ENCODE results near the gene PHF19.

PHF19 gene

DNA sequence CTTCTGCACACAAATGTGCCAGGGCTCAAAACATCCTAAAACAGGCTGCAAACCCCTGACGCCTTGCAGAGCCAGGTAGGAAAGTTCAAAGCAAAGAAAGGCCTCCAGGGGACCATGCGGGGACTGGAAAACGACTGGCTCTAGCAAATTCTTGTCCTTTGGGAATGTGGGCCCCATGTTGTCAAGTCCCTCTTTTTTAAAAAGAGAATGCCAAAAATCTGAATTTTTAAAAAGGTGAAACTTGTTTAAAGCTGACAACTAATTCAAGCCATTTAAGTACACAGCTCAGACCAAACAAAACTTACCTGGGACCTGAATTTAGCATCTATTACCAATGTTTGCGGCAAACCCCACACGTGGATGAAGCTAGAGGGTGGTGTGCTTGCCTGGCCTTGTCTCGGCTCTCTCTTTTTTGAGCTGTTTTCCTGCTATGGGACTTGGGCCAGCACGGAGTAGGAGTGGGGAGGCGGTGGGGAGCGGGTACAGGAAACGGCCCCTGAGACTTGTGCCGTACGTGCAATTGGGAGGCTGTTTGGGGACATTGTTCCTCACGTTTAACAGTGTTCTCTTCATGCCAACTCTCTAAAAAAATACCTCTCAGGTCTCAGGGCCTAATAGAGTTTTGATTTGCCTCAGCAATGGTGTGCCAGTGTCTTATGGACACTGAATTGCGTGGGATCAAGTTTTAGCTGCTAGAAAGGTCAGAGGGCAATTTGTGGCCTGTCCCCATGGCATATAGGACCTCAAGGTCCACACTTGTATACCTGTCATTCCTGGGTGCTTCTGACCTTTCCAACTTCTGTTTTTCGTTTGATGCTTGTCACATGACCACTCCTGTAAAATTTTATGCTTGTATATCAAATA lies 15.1 kb upstream of the PHF19 start:
- DNase-seq (ENCODE audit: low spot score): no peak

DNA sequence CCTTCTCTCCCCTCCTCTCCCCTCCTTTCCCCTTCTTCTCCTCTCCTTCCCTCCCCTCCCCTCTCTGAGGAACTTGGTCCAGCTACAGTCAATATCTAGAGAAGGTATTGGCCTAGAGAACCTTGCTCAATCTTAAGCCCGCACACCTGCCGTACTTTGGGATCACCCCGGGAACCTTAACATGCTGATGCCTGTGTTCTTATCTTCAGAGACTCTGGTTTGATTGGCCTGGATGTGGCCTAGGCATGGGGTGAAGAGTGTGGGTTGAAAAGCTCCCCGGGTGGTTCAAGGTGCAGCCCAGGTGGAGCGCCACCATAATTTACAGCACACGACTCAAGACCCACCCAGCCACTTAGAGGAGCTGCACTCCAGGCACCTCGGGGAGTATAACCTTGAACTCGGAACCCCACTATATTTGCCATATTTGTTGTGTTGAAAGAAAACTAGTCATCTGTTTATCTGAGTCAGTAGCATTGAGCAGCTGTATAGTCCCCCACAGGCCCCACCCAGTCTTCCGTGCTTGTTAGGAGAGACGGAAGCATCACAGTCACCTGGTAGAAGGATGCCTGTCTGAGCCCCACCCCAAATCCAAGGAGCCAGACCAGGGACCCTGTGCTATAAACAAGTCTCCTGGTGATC lies 14.4 kb upstream of the PHF19 start:
- DNase-seq (ENCODE audit: low spot score): no peak

DNA sequence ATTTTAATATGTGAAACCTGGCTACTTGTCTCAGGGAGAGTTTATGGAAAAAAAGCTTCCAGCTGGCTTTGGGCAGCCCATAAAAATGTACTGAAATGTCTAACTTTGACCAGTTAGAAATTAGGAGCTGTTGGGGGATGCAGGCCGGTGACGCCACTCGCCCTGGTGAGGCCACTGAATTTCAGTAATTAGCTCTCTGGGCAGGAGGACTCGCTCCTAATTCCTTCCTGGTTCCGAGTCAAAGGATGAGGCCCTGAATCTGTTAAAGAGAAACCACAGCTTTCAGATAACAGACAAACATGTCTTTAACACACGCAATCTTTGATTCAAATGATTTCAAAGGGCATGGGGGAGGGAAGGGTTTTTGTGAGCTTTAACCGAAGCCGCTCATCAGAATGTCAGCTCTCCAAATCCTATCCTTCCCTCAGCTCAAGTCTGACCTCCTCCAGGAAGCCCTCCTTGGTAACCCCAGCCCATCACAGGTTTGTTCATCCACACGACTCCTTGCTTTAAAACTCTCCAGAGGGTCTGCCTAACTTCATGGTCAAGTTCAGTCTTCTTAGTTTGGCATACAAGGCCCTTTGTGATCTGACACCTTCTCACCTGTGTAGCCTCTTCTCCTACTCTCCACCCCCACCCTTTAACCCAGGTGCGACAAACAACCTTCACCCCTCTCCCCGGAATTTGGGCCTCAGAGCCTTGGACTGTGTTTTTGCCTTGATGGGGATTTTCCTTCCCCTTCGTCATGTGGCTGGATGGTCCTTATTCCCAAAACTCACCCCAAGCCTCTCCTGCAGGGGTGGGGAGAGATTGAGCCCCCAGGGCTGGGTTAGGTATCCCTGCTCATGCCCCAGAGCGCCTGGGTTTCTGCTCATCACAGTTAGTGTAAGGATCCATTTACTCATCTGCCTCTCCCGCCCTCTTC lies 13.6 kb upstream of the PHF19 start:
- no peak for DNase-seq (ENCODE audit: low spot score)

DNA sequence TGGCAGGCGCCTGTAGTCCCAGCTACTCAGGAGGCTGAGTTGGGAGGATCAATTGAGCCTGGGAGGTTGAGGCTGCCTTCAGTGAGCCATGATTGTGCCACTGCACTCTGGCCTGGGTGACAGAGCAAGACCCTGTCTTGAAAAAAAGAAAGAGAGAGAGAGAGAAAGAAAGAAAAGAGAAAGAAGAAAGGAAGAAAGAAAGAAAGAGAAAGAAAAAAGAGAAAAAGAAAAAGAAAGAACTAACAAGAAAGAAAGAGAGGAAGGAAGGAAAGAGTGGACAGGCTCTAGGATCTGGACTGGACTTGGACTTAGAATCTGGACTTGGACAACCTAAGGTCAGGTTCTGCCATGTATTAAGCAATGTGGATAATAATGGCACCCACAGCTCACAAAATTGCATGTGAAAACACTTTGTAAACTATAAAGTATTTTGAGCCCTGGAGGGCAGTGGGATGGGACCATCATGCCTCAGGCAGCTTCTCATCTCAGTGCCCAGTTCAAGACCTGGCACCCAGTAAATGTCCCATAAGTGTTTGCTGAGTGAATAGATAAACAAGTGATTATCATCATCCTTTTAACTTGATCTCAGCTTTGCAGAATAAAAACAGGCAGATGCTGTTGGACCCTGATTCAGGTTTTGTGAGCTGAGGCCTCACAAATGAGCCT lies 12.8 kb upstream of the PHF19 start:
- no peak for DNase-seq (ENCODE audit: low spot score)

DNA sequence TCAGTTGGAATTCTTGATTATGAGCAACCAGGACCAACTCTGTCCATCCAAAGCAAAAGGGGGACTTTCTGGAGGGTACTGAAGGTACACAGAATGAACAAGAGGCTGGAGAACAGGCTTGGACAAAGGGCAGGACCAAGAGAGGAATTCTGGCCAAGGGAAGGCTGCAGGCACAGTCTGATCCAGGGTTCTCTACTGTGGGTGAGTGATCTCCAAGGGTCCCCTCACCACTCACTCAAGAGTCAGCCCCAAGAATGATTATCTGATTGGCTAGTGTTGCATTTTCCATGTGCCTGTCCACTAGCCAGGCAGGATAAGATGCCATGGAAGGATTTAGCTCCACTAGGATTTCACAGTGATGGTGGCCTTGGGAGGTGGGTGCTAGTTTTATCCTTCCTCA lies 11.6 kb upstream of the PHF19 start:
- no peak for DNase-seq (ENCODE audit: low spot score)

DNA sequence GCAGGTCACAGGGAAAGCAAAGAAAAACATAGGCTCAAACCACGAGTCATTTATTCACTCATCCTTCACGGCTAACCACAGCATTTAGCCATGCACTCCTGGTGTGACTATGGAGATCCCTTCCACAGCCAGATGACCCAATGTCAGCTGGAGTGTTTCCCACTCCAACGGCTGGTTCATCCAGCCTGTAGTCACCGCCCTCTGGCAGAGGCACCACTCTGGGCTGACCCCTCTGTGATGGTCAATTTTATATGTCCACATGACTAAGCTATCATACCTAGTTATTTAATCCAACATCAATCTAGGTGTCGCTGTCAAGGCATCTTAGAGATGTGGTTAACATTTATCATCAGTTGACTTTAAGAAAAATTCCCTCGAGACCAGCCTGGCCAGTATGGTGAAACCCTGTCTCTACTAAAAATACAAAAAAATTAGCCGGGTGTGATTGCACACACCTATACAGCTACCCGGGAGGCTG lies 9.5 kb upstream of the PHF19 start:
- DNase-seq (ENCODE audit: low spot score): no peak

DNA sequence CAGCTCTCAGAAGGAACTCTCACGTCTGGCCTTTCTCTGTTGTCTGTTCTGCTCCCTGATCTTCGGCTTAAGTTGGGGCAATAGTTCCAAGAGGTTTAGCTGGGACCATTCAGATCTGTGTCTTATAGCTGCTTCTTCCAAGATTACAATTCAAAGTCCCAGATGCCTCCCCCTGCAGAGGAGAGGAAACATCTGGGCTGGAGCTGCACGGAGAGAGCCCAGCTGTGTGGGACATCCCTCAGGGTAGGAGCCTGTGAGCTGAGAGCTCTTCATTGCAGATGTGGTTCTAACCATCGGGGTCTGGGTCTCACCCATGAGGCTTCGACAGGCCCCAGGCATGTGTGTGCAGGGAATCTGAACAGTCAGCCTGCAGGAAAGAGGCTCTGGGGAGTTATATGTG lies 9.0 kb upstream of the PHF19 start:
- DNase-seq (ENCODE audit: low spot score): no peak

DNA sequence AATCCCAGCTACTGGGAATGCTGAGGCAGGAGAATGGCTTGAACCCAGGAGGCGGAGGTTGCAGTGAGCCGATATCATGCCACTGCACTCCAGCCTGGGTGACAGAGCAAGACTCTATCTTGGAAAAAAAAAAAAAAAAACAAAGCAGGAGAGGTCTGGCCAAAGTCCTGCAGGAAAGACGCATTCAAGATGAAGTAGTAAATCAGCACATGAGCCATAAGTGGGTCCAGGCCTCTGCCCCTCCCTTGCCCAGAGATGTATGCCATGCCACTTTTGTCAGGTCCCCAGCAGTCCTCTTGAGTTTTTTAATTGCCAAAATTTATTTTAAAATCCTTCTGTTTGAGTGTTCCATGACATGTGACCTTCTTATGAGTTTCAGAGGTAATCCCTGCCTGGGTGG lies 8.5 kb upstream of the PHF19 start:
- DNase-seq (ENCODE audit: low spot score): no peak

DNA sequence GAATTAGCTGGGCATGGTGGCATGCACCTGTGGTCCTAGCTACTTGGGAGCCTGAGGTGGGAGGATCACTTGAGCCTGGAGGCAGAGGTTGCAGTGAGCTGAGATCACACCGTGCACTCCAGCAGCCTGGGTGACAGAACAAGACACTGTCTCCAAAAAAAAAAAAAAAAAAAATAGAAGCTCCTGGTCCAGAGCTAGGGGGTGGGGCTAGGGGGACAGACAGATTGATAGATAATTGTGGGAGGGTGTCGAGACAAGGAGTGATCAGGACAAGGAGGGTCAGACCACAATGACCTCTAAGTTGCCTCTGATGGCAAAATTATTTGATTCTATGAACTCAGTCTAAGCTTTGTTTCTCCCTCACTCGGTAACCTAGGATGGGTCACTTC lies 6.6 kb upstream of the PHF19 start:
- DNase-seq (ENCODE audit: low spot score): no peak

DNA sequence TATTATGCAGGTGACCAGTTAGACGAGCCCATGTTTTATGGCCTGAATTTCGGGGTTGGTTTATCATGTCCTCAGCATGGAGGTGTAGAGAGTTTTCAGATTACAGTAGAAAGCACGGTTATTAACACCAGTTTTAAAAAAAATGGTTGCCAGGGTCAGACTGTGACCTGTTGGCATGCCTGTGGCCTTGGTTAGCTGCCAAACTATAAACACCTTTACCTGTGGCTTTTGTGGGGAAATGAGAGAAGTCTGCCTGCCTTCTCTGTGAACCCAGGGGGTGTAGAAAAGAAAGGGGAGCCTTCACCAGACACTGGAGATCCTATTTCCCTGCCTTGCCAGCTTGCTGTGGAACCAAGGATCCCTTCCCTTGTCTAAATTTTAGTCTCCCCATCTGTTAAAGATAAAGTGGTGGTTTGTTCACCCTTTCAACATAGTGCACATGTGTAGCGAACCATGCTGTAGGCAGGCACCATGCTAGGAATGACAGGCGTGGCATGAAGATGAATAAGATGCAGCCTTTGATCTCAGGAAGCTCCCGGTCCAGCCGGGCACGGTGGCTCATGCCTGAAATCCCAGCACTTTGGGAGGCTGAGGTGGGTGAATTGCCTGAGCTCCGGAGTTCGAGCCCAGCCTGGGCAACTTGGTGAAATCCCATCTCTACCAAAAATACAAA lies 6.1 kb upstream of the PHF19 start:
- no peak for DNase-seq (ENCODE audit: low spot score)

DNA sequence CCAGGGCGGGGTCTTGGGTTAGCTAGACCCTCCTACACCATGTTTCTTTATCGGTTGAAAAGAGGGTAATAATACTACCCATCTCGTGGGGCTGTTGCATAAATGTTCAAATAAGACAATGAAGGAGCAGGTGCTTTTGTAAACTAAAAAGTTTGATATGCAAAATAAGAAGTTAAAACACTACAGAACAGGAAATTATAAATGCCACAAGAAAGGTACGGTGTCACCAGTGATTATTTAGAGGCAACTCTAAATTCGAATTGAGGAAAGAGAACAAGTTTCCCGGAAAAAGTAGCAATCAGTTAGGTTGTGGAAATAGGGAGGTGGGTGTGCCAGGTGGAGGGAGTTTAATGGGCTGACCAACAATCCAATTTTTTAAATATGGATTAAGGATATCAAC lies 2.5 kb upstream of the PHF19 start:
- no peak for DNase-seq (ENCODE audit: low spot score)

DNA sequence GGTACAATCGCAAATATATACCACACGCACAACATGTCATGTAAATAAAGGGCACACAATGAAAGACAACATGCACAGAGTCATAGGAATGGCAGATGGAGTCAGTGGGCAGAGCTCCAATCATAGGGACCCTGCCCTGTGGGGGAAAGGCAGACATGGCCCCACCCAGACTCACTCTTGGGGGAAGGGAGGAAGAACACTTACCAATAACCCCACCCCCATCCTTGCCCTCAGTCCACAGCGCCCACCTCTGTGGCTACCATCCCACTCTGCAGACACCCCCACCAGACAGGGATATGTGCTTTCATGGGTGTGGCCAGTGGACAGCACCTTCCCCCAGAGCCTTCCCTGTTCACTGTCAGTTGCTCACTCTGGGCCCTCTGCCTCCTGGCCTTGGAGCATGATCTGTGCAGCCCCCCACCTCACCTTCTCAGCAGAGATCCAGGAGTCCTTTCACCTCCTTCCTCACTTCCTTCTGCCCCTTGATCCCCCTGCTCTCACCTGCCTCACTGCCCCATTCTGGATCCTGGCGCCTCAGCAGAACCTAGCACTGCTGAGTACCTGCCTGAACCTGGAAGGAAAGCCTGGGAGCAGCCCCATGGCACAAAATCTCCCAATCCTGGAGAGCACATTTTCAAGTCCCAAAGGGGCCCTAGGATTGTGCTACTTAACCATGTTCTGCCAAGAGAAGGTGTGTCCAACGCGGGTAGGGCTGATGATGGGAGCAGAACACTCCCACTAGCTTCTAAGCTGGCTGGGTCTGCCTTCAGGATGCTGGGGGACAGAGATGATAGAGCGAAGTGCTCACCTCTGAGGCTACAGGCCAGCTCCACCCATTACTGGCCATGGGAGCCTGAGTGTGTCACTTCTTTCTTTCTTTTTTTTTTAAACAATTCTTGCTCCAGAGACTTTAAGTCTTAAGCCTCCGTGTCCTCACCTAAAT lies 1.5 kb upstream of the PHF19 start:
- DNase-seq (ENCODE audit: low spot score): peak; percentile 40

DNA sequence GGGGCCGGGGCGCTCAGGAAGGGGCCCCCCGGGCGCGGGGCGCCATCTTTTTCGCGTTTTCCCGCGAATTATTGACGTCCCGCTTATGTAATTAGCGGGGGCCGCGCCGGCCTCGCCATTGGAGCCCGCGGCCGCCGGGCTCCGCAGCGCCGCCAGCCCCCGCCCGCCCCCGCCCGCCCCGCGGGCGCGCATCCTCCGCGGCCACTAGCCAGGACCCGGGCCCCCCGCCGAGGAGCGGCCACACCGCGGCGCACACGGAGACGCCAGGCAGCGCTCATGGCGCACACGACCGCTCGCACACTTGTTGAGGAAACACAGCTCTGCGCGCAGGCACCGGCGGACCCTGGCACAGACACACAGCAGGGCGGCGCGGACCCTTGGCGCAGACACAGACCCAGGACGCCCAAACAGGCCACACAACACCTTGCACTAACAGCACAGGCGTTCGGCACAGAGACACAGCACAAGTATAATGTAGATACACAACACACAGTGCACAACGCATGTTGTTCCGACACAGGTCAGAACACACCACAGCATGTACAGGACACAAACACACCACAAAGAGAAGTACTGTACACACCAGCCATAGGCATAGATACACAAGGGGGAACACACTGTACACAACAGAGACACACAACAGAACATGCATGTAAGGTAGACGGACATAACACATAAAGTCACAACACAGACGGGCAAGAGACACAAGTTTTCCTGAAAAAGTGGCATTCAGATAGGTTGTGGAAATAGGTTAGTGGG lies 467 bp upstream of the PHF19 start:
- DNase-seq (ENCODE audit: low spot score): peak; percentile 77

DNA sequence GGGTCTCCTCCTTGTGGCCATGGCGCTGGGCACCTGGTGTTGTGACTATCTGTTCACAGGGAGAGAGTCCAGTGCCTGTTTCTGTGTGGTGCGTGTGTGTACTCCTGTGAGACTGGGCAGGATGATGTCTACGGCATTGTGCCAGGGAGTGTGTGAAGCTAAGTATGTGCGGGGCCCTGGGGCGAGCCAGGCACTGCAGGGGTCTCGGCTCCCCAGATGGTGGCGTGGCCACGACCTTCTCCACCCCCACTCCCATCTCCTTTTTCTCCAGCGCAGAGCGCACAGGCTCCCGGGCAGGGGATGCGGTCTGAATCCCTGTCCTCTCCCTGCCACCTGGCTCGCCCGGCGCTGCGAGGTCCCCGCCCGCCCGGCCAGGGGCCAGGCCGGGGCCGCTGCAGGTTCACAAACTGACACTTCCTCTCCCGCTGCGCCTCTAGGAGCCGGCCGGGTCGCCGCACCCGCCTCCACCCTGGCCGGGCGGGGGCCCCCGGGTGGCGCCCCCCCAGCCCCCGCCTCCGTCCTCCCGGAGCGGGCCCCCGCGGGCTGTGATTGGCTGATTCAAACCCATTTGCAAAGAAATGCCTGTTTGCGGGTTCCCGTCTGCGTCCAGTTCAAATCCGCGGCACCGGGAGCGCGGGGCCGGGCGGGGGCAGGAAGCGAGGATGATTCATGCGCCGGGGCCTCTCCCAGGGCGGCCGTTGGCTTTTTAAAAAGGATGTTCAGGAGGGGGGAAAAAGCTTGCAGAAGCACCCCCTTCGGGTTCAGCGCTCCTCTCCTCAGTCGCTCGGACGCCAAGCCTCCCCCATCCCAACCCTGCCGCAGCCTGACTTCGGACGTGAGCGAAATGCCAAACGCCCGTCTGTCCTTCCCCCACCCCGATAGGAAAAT lies 790 bp downstream of the PHF19 start:
- DNase-seq (ENCODE audit: low spot score): peak; percentile 91

DNA sequence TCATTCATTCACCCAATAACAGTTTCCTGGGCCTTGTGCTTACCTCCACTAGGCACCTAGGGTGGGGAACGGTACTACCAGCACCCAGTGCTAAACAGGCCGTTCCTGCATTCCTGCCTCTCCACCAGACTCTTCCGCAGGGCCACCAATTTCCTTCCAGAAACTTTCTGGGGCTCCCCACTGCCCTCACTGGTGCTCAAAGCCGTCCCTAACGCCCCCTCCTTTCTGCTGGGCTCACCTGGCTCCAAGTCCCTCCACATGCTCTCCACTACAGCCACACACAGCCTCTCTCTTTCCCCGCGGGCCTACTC lies 1.4 kb downstream of the PHF19 start:
- DNase-seq (ENCODE audit: low spot score): no peak

DNA sequence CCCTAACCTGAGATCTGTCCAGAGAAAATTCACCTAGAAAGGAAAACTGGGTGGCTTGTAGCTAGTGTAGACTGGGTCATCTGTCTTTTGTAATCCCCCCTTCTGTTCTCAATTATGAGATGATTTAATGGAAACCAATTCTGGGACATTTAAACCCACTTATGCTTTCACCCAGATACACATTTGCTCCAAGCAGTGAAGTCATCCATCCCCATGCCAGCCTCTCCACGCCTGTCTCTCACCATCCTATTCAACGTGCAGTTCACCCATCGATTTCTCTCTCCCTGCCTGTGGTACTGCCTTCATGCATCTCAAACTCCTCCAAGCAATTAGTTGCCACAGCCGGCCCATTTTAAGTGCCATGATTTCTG lies 1.8 kb downstream of the PHF19 start:
- DNase-seq (ENCODE audit: low spot score): no peak

DNA sequence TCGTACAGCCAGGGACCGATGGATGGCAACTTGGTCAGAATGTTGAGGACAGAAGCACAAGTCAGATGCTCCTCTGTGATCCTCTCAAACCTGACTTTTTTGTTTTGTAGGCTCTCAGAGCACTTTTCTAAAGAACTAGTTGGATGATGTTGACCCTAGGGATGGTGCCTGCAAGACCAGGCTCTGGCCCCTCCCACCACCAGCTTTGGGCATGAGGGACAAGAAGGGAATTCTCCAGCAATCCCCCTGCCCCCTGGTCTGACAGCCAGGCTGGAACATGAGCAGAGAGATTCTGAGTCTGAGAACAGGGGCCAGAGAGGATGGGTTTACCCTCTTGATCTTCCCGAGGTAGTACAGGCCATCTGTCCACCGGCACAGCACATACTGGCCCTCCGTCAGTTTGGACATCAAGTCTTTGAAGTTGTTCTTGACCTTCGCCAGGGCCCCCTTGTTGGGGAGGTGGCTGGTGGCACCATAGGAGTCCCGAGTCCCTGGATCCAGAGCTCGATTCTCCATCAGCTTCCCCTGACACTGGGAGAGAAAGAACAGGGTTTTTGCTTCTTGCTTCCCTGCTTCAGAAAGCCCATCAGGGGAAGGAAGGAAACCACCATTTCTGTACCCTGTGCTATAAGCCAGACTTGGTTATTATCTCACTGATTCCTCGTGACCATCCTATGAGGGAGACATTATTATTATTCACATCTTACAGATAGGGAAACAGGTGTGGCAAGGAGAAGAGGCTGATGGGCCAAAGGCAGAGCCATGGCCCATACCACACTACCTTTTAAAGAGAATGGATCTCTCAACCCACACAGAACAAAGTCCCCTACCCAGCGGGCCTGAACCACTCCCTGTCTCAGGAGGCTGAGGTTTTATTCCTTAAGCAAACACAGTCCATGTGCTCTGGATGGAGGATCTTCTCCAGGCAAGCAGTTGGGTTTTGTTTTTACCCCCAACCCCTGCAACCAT lies 2.5 kb downstream of the PHF19 start:
- no peak for DNase-seq (ENCODE audit: low spot score)

DNA sequence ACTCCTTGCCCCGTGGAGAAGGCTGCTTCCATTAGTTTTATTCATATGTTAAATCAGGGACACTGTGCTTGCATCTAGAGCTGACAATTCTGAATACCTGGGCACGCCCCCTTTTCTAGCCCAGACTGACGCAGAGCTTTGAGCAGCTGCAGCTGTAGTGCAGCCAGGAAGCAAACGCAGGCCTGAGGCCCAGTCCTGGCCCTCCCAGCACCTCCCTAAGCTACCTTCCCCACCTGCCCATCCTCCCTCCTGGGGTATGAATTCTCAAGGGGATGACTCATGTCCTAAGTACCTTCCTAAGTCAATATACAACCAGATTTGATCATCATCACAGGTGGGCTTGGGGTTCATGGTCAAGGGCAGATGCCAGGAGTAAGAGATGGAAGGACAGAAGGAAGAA lies 3.5 kb downstream of the PHF19 start:
- DNase-seq (ENCODE audit: low spot score): no peak
